Measurements from ENCODE around the gene DHRS7.

DHRS7 gene

GRCh38 chr14:60210703-60211102, 45.5 kb upstream of the DHRS7 start:
- TF ChIP-seq ZNF70 (CRISPR knock-in tag; IDR thresholded peaks at IDR 0.05): no peak
- no peak for TF ChIP-seq BACH2 (CRISPR knock-in tag; IDR thresholded peaks at IDR 0.05; ENCODE audit: borderline replicate concordance)
- TF ChIP-seq OSR1 (CRISPR knock-in tag; IDR thresholded peaks at IDR 0.05): no peak
- TF ChIP-seq RARB (CRISPR knock-in tag; IDR thresholded peaks at IDR 0.05): no peak
- TF ChIP-seq, protein P1, sequence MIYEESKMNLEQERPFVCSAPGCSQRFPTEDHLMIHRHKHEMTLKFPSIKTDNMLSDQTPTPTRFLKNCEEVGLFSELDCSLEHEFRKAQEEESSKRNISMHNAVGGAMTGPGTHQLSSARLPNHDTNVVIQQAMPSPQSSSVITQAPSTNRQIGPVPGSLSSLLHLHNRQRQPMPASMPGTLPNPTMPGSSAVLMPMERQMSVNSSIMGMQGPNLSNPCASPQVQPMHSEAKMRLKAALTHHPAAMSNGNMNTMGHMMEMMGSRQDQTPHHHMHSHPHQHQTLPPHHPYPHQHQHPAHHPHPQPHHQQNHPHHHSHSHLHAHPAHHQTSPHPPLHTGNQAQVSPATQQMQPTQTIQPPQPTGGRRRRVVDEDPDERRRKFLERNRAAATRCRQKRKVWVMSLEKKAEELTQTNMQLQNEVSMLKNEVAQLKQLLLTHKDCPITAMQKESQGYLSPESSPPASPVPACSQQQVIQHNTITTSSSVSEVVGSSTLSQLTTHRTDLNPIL (CRISPR knock-in tag; IDR thresholded peaks at IDR 0.05; ENCODE audit: low read depth): no peak
- TF ChIP-seq, protein P2, sequence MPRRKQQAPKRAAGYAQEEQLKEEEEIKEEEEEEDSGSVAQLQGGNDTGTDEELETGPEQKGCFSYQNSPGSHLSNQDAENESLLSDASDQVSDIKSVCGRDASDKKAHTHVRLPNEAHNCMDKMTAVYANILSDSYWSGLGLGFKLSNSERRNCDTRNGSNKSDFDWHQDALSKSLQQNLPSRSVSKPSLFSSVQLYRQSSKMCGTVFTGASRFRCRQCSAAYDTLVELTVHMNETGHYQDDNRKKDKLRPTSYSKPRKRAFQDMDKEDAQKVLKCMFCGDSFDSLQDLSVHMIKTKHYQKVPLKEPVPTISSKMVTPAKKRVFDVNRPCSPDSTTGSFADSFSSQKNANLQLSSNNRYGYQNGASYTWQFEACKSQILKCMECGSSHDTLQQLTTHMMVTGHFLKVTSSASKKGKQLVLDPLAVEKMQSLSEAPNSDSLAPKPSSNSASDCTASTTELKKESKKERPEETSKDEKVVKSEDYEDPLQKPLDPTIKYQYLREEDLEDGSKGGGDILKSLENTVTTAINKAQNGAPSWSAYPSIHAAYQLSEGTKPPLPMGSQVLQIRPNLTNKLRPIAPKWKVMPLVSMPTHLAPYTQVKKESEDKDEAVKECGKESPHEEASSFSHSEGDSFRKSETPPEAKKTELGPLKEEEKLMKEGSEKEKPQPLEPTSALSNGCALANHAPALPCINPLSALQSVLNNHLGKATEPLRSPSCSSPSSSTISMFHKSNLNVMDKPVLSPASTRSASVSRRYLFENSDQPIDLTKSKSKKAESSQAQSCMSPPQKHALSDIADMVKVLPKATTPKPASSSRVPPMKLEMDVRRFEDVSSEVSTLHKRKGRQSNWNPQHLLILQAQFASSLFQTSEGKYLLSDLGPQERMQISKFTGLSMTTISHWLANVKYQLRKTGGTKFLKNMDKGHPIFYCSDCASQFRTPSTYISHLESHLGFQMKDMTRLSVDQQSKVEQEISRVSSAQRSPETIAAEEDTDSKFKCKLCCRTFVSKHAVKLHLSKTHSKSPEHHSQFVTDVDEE (CRISPR knock-in tag; IDR thresholded peaks at IDR 0.05): no peak
- TF ChIP-seq ISL1 (CRISPR knock-in tag; IDR thresholded peaks at IDR 0.05): no peak
- TF ChIP-seq POU6F1 (CRISPR knock-in tag; IDR thresholded peaks at IDR 0.05; ENCODE audit: borderline replicate concordance, low read depth): no peak
- ATAC-seq: no peak

- ATAC-seq: no peak
These were observed 41.8 kb upstream of the DHRS7 start for GRCh38 chr14:60206837-60207533.

GRCh38 chr14:60206249-60206670, 41.1 kb upstream of the DHRS7 start:
- ATAC-seq: no peak
- no peak for TF ChIP-seq ZNF70 (CRISPR knock-in tag; IDR thresholded peaks at IDR 0.05)
- no peak for TF ChIP-seq POU6F1 (CRISPR knock-in tag; IDR thresholded peaks at IDR 0.05; ENCODE audit: borderline replicate concordance, low read depth)
- TF ChIP-seq ARNTL (CRISPR knock-in tag; IDR thresholded peaks at IDR 0.05; ENCODE audit: borderline replicate concordance, low read depth): no peak
- no peak for TF ChIP-seq BACH2 (CRISPR knock-in tag; IDR thresholded peaks at IDR 0.05; ENCODE audit: borderline replicate concordance)
- no peak for TF ChIP-seq ZC3H10 (CRISPR knock-in tag; IDR thresholded peaks at IDR 0.05)
- no peak for TF ChIP-seq CSRNP3 (CRISPR knock-in tag; IDR thresholded peaks at IDR 0.05)
- TF ChIP-seq TCF4 (CRISPR knock-in tag; IDR thresholded peaks at IDR 0.05; ENCODE audit: borderline replicate concordance): no peak
- no peak for TF ChIP-seq ZNF565 (CRISPR knock-in tag; conservative IDR thresholded peaks at IDR 0.05; ENCODE audit: low read depth)
- TF ChIP-seq ESRRG (CRISPR knock-in tag; IDR thresholded peaks at IDR 0.05): no peak

More at GRCh38 chr14:60206837-60207533, 41.8 kb upstream of the DHRS7 start:
- TF ChIP-seq, protein P1 (CRISPR knock-in tag; IDR thresholded peaks at IDR 0.05; ENCODE audit: low read depth): no peak
- TF ChIP-seq POU6F1 (CRISPR knock-in tag; IDR thresholded peaks at IDR 0.05; ENCODE audit: borderline replicate concordance, low read depth) (no peak), ZFP3 (CRISPR knock-in tag; IDR thresholded peaks at IDR 0.05) (no peak), CSRNP3 (CRISPR knock-in tag; IDR thresholded peaks at IDR 0.05) (no peak)
